ENCODE measurements around the gene PHETA2.

PHETA2 gene

GRCh38 chr22:42041784-42042183 is 32.3 kb upstream of the PHETA2 start:
- no peak overlapping the region for H3K4me2 ChIP-seq (ENCODE audit: low read depth, low read length, poor library complexity, severe bottlenecking)
- no peaks in the 10 kb centered on the region for H3K79me2 ChIP-seq (ENCODE audit: insufficient read depth, low read length)
- no peak overlapping the region for H3K27ac ChIP-seq (ENCODE audit: low read depth, low read length)
- no peaks in the 10 kb centered on the region for H3K9me2 ChIP-seq (replicated peaks; ENCODE audit: insufficient read depth, low read length)
- H3K27me3 ChIP-seq (ENCODE audit: low read length), result peaks cover 2% of the 10 kb centered on the region; the same call in 1 of the 2 replicates
- H3K36me3 ChIP-seq (ENCODE audit: low read length), result peaks cover 5% of the 10 kb centered on the region
- no peaks in the 10 kb centered on the region for H4K20me1 ChIP-seq (ENCODE audit: low read depth, low read length)
- H3K9me3 ChIP-seq (ENCODE audit: insufficient read depth, low read length), result peaks cover 12% of the 10 kb centered on the region; the same call in 1 of the 2 replicates
- no peak overlapping the region for H2AFZ ChIP-seq (ENCODE audit: low read depth, low read length, severe bottlenecking)
- TF ChIP-seq EZH2phosphoT487 (conservative IDR thresholded peaks at IDR 0.05; ENCODE audit: low read length) (no peak), CTCF (IDR thresholded peaks at IDR 0.05; ENCODE audit: insufficient read depth, low read length, poor library complexity, severe bottlenecking) (no peak)
- H3K4me3 ChIP-seq (ENCODE audit: insufficient read depth, low read length, poor library complexity, severe bottlenecking), result no peak overlapping the region
- no peak overlapping the region for H3K9ac ChIP-seq (ENCODE audit: low read length)
- H3F3A ChIP-seq (ENCODE audit: insufficient read depth), result no peaks in the 10 kb centered on the region

GRCh38 chr22:42050641-42051180 is 23.3 kb upstream of the PHETA2 start:
- no peaks in the 10 kb centered on the region for H3K27me3 ChIP-seq (ENCODE audit: low read length)
- no peak overlapping the region for H2AFZ ChIP-seq (ENCODE audit: low read depth, low read length, severe bottlenecking)
- H3K9ac ChIP-seq (ENCODE audit: low read length), result no peak overlapping the region
- no peak overlapping the region for H3K27ac ChIP-seq (ENCODE audit: low read depth, low read length)
- no peaks in the 10 kb centered on the region for H3F3A ChIP-seq (ENCODE audit: insufficient read depth)
- H3K9me2 ChIP-seq (replicated peaks; ENCODE audit: insufficient read depth, low read length), result no peaks in the 10 kb centered on the region
- no peaks in the 10 kb centered on the region for H3K9me3 ChIP-seq (ENCODE audit: insufficient read depth, low read length)
- no peak overlapping the region for H3K4me2 ChIP-seq (ENCODE audit: low read depth, low read length, poor library complexity, severe bottlenecking)
- H3K36me3 ChIP-seq (ENCODE audit: low read length), result no peaks in the 10 kb centered on the region
- TF ChIP-seq EZH2phosphoT487 (conservative IDR thresholded peaks at IDR 0.05; ENCODE audit: low read length) (no peak), CTCF (IDR thresholded peaks at IDR 0.05; ENCODE audit: insufficient read depth, low read length, poor library complexity, severe bottlenecking) (no peak)
- no peaks in the 10 kb centered on the region for H4K20me1 ChIP-seq (ENCODE audit: low read depth, low read length)
- H3K79me2 ChIP-seq (ENCODE audit: insufficient read depth, low read length), result no peaks in the 10 kb centered on the region
- no peak overlapping the region for H3K4me3 ChIP-seq (ENCODE audit: insufficient read depth, low read length, poor library complexity, severe bottlenecking)

GRCh38 chr22:42052765-42053164 is 21.3 kb upstream of the PHETA2 start:
- Histone ChIP-seq H3K27me3 (ENCODE audit: low read length) (no peaks in the 10 kb centered on the region), H3K9ac (ENCODE audit: low read length) (no peak overlapping the region), H3K27ac (ENCODE audit: low read depth, low read length) (no peak overlapping the region), H3K36me3 (ENCODE audit: low read length) (peaks cover 7% of the 10 kb centered on the region), H3K9me3 (ENCODE audit: insufficient read depth, low read length) (peaks cover 10% of the 10 kb centered on the region; the same call in 1 of the 2 replicates), H3K4me2 (ENCODE audit: low read depth, low read length, poor library complexity, severe bottlenecking) (no peak overlapping the region), H3K9me2 (replicated peaks; ENCODE audit: insufficient read depth, low read length) (no peaks in the 10 kb centered on the region), H3K79me2 (ENCODE audit: insufficient read depth, low read length) (no peaks in the 10 kb centered on the region), H3F3A (ENCODE audit: insufficient read depth) (no peaks in the 10 kb centered on the region), H3K4me3 (ENCODE audit: insufficient read depth, low read length, poor library complexity, severe bottlenecking) (no peak overlapping the region), H2AFZ (ENCODE audit: low read depth, low read length, severe bottlenecking) (no peak overlapping the region), H4K20me1 (ENCODE audit: low read depth, low read length) (no peaks in the 10 kb centered on the region)
- no peak for TF ChIP-seq CTCF (IDR thresholded peaks at IDR 0.05; ENCODE audit: insufficient read depth, low read length, poor library complexity, severe bottlenecking)
- TF ChIP-seq EZH2phosphoT487 (conservative IDR thresholded peaks at IDR 0.05; ENCODE audit: low read length), result no peak
